SU-DHL-6 (cell line): ENCODE measurements around the gene FBXW5.

Experiments used
- H2AFZ ChIP-seq: fragments of 200-600 bp; sonication (generic); 2 replicates; pipeline ENCODE4 v1.6.1; 2014; ENCODE audit warnings: low read depth, mild to moderate bottlenecking, moderate library complexity, mixed read lengths, antibody characterized with exemption, low read length; ENCODE audit not compliant: severe bottlenecking
- H3F3A ChIP-seq: fragments of 200-600 bp; shearing (Covaris generic); 2 replicates; pipeline ENCODE4 v1.6.0; 2016; ENCODE audit warnings: antibody characterized with exemption, mild to moderate bottlenecking; ENCODE audit not compliant: insufficient read depth
- H3K27ac ChIP-seq: fragments of 200-600 bp; sonication (generic); 2 replicates; pipeline ENCODE4 v1.5.1; 2016; ENCODE audit warnings: low read depth, mild to moderate bottlenecking, low read length, moderate library complexity, mixed read lengths
- H3K27me3 ChIP-seq: fragments of 200-600 bp; sonication (generic), shearing (Covaris generic); 2 replicates; pipeline ENCODE4 v1.6.0; 2014; ENCODE audit warnings: mild to moderate bottlenecking, low read length
- H3K36me3 ChIP-seq: fragments of 200-600 bp; sonication (generic); 2 replicates; pipeline ENCODE4 v1.6.1; 2014; ENCODE audit warnings: mild to moderate bottlenecking, low read length, mixed read lengths
- H3K4me2 ChIP-seq: fragments of 300-600, 200-600 bp; shearing (Covaris generic), sonication (generic); 2 replicates; pipeline ENCODE4 v1.6.0; 2014; ENCODE audit warnings: low read length, low read depth, mild to moderate bottlenecking; ENCODE audit not compliant: poor library complexity, severe bottlenecking
- H3K4me3 ChIP-seq: fragments of 200-600 bp; sonication (generic); 2 replicates; pipeline ENCODE4 v1.5.1; 2014; ENCODE audit warnings: antibody characterized with exemption, low read length, mild to moderate bottlenecking, mixed read lengths; ENCODE audit not compliant: insufficient read depth, poor library complexity, severe bottlenecking
- H3K79me2 ChIP-seq: fragments of 200-600 bp; sonication (generic); 2 replicates; pipeline ENCODE4 v1.6.1; 2014; ENCODE audit warnings: mild to moderate bottlenecking, low read length, moderate library complexity; ENCODE audit not compliant: insufficient read depth
- H3K9ac ChIP-seq: fragments of 200-600 bp; sonication (generic); 2 replicates; pipeline ENCODE4 v1.7.0; 2014; ENCODE audit warnings: mild to moderate bottlenecking, low read length
- H3K9me2 ChIP-seq: fragments of 200-600 bp; sonication (generic); replicated peaks from 2 replicates; pipeline ENCODE4 v1.6.1; 2014; ENCODE audit warnings: low read length; ENCODE audit not compliant: insufficient read depth
- H3K9me3 ChIP-seq: fragments of 200-600 bp; sonication (generic); 2 replicates; pipeline ENCODE4 v1.6.1; 2014; ENCODE audit warnings: low read length, mixed read lengths; ENCODE audit not compliant: insufficient read depth
- H4K20me1 ChIP-seq: fragments of 200-600 bp; sonication (generic); 2 replicates; pipeline ENCODE4 v1.6.1; 2014; ENCODE audit warnings: low read depth, mild to moderate bottlenecking, antibody characterized with exemption, low read length, moderate library complexity, mixed read lengths
- CTCF ChIP-seq: fragments of 200-600 bp; sonication (generic); IDR thresholded peaks from one replicate; pipeline ENCODE4 v1.5.1; 2017; ENCODE audit warnings: antibody characterized with exemption, mild to moderate bottlenecking, low read length, moderate library complexity; ENCODE audit not compliant: insufficient read depth, poor library complexity, severe bottlenecking
- EZH2phosphoT487 ChIP-seq: fragments of 200-600 bp; sonication (generic), shearing (Covaris generic); conservative IDR thresholded peaks from 2 replicates; pipeline ENCODE4 v1.6.1; 2018; ENCODE audit warnings: mild to moderate bottlenecking, antibody characterized with exemption, low read length, moderate library complexity, mixed read lengths

Gene FBXW5

GRCh38 chr9:136927343-136928271 is 16.9 kb downstream of the FBXW5 start:
- H2AFZ ChIP-seq: no peak overlapping the region
- H3K9me2 ChIP-seq: no peaks in the 10 kb centered on the region
- no peak overlapping the region for H3K4me3 ChIP-seq
- no peaks in the 10 kb centered on the region for H4K20me1 ChIP-seq
- H3K4me2 ChIP-seq: no peak overlapping the region
- no peak overlapping the region for H3K9ac ChIP-seq
- H3K36me3 ChIP-seq: no peaks in the 10 kb centered on the region
- no peaks in the 10 kb centered on the region for H3K9me3 ChIP-seq
- no peak overlapping the region for H3K27ac ChIP-seq
- no peaks in the 10 kb centered on the region for H3K79me2 ChIP-seq
- H3F3A ChIP-seq: 0 out of 2 replicates have a peak, but pooled peaks cover 4% of the 10 kb centered on the region
- H3K27me3 ChIP-seq: no peaks in the 10 kb centered on the region
- TF ChIP-seq EZH2phosphoT487 (no peak), CTCF (no peak)

GRCh38 chr9:136926749-136927148 is 17.8 kb downstream of the FBXW5 start:
- Histone ChIP-seq H3K27ac (no peak overlapping the region), H3K9me2 (no peaks in the 10 kb centered on the region), H3K36me3 (no peaks in the 10 kb centered on the region), H3K9me3 (no peaks in the 10 kb centered on the region), H3K9ac (no peak overlapping the region), H4K20me1 (no peaks in the 10 kb centered on the region), H3K27me3 (no peaks in the 10 kb centered on the region), H3K4me2 (no peak overlapping the region), H2AFZ (no peak overlapping the region), H3K4me3 (no peak overlapping the region), H3K79me2 (no peaks in the 10 kb centered on the region), H3F3A (0 out of 2 replicates have a peak, but pooled peaks cover 4% of the 10 kb centered on the region)
- TF ChIP-seq CTCF (no peak), EZH2phosphoT487 (no peak)

GRCh38 chr9:136926154-136926704 is 18.3 kb downstream of the FBXW5 start:
- Histone ChIP-seq H3K9ac (no peak overlapping the region), H3K4me2 (no peak overlapping the region), H3K4me3 (no peak overlapping the region), H3K27me3 (no peaks in the 10 kb centered on the region), H2AFZ (no peak overlapping the region), H4K20me1 (no peaks in the 10 kb centered on the region), H3F3A (0 out of 2 replicates have a peak, but pooled peaks cover 4% of the 10 kb centered on the region), H3K9me3 (no peaks in the 10 kb centered on the region), H3K36me3 (no peaks in the 10 kb centered on the region), H3K9me2 (no peaks in the 10 kb centered on the region), H3K27ac (no peak overlapping the region), H3K79me2 (no peaks in the 10 kb centered on the region)
- TF ChIP-seq CTCF: no peak
- no peak for TF ChIP-seq EZH2phosphoT487
